ENCODE data around the gene USP30. TPM values are rescaled to one million over a fixed set of nuclear protein-coding genes. Genes with fewer than 3 reads are reported as not detected.

The USP30 gene
- total and polyA plus RNA-seq, 10 of the 15 experiments (the other 5 are each of a cell fraction or from before 2014, with no cell fraction given) = 2.1 to 16.2 (median 6.4) TPM

DNA sequence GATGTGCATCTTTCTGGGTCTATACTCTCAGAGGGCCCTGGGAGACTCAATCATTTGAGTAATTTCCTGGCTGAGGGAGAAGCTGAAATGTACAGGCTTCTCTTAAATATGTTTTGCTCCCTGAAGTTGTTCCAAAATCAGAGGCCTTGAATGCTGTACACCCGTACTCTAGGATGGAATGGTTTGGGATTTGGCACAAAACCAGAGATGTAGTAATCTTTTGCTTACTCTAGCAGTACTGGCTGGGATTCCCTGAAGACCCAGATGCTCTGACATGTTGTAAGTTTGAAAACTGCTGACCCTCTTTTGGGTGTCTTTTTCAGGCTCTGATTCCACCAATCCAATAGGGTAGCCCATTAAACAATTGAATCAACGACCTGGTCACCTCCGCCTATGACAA is 74.4 kb downstream of the USP30 start:
- DNase-seq (ENCODE audit: low read depth, low spot score) = no peak
- Histone ChIP-seq H3K27ac (ENCODE audit: control insufficient read depth, insufficient read depth) (no peak overlapping the region), H3K9me3 (replicated peaks; ENCODE audit: control insufficient read depth, insufficient read depth, low read length) (no peaks in the 10 kb centered on the region), H3K79me2 (ENCODE audit: control insufficient read depth, insufficient read depth, low read length) (no peaks in the 10 kb centered on the region), H3K4me3 (no peak overlapping the region), H3K27me3 (replicated peaks in 1 of 2; ENCODE audit: control insufficient read depth in 2 of 2, insufficient read depth in 2 of 2, low read length in 1 of 2) (no peaks in the 10 kb centered on the region), H3K4me2 (ENCODE audit: control insufficient read depth, insufficient read depth) (no peak overlapping the region), H2AFZ (ENCODE audit: control insufficient read depth, low read depth, low read length) (no peak overlapping the region), H4K20me1 (ENCODE audit: control insufficient read depth, insufficient read depth) (no peaks in the 10 kb centered on the region), H3K9ac (ENCODE audit: control insufficient read depth, insufficient read depth, low read length) (no peak overlapping the region), H3K4me1 (ENCODE audit: control insufficient read depth, insufficient read depth, low read length) (no peaks in the 10 kb centered on the region), H3K36me3 (ENCODE audit: control insufficient read depth in 2 of 2, insufficient read depth in 2 of 2, low read length in 1 of 2) (no peaks in the 10 kb centered on the region)
- ChIA-PET POLR2A (no interaction called here), CTCF (interaction anchor here (0.7 to 1.1 kb wide), 3 partner anchors 14 to 18 kb away, joined by 3 to 5 read pairs (median 3); no protein-coding TSS in a partner anchor), RAD21 (ENCODE audit: unreplicated experiment) (no interaction called here), SMC1A (ENCODE audit: uncharacterized antibody, unreplicated experiment) (no interaction called here)
- in situ Hi-C loops (cut with MboI) = no loop called here
- TF ChIP-seq BRCA1 (IDR thresholded peaks at IDR 0.05; ENCODE audit: low read depth, low read length) (no peak), MEF2A (IDR thresholded peaks at IDR 0.05; ENCODE audit: insufficient read depth, low read depth, low read length) (no peak), RUNX3 (IDR thresholded peaks at IDR 0.05; ENCODE audit: low read length) (no peak), KDM1A (IDR thresholded peaks at IDR 0.05; ENCODE audit: borderline replicate concordance) (no peak), ETV6 (conservative IDR thresholded peaks at IDR 0.05 in 1 of 2, IDR thresholded peaks at IDR 0.05 in 1 of 2; ENCODE audit: borderline replicate concordance in 1 of 2, low read depth in 1 of 2) (no peak), GABPA (IDR thresholded peaks at IDR 0.05; ENCODE audit: low read depth) (no peak), LARP7 (IDR thresholded peaks at IDR 0.05) (no peak), NFIC (IDR thresholded peaks at IDR 0.05; ENCODE audit: low read depth, low read length) (no peak), E2F4 (IDR thresholded peaks at IDR 0.05; ENCODE audit: low read depth, low read length) (no peak)
- TF ChIP-seq, protein P1, sequence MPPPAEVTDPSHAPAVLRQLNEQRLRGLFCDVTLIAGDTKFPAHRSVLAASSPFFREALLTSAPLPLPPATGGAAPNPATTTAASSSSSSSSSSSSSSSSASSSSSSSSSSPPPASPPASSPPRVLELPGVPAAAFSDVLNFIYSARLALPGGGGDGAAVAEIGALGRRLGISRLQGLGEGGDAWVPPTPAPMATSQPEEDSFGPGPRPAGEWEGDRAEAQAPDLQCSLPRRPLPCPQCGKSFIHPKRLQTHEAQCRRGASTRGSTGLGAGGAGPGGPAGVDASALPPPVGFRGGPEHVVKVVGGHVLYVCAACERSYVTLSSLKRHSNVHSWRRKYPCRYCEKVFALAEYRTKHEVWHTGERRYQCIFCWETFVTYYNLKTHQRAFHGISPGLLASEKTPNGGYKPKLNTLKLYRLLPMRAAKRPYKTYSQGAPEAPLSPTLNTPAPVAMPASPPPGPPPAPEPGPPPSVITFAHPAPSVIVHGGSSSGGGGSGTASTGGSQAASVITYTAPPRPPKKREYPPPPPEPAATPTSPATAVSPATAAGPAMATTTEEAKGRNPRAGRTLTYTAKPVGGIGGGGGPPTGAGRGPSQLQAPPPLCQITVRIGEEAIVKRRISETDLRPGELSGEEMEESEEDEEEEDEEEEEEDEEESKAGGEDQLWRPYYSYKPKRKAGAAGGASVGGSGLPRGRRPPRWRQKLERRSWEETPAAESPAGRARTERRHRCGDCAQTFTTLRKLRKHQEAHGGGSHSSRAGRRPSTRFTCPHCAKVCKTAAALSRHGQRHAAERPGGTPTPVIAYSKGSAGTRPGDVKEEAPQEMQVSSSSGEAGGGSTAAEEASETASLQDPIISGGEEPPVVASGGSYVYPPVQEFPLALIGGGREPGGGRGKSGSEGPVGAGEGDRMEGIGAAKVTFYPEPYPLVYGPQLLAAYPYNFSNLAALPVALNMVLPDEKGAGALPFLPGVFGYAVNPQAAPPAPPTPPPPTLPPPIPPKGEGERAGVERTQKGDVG (CRISPR knock-in tag; IDR thresholded peaks at IDR 0.05) = no peak
- 53% methylated on average over 3 of the region's 3 CpGs for WGBS (ENCODE audit: insufficient coverage, insufficient replicate concordance, low lambda C conversion rate, missing lambda C conversion rate)
- BruUV-seq (replicated peaks) = no TSS peak
- ATAC-seq = no peak
- intact Hi-C loops (cut with micrococcal nuclease; ENCODE audit: unreplicated experiment) = no loop called here
- FAIRE-seq = no peak

Data from GM12878 (cell line).